ENCODE data around the gene NECAB3. TPM values are rescaled to one million over a fixed set of nuclear protein-coding genes. Genes with fewer than 3 reads are reported as not detected.

NECAB3 gene
- polyA plus RNA-seq, 1 of the 3 experiments (the other 2 are of a cell fraction): 20.1 TPM

- WGBS (ENCODE audit: low lambda C conversion rate): 92% methylated on average over 5 of the region's 5 CpGs
- Histone ChIP-seq H3K36me3 (replicated peaks in 1 of 2; ENCODE audit: control insufficient read depth in 1 of 2, insufficient read depth in 2 of 2, low read length in 1 of 2) (no peaks in the 10 kb centered on the region), H3K4me3 (ENCODE audit: low read depth in 2 of 2, low read length in 1 of 2) (no peak overlapping the region), H3K9ac (no peak overlapping the region), H4K20me1 (ENCODE audit: insufficient read depth) (peaks cover 6% of the 10 kb centered on the region; the same call in 1 of the 2 replicates), H2AFZ (ENCODE audit: low read depth) (no peak overlapping the region), H3K27ac (ENCODE audit: low read depth in 2 of 2, low read length in 1 of 2) (no peak overlapping the region), H3F3A (replicated peaks; ENCODE audit: insufficient read depth) (no peaks in the 10 kb centered on the region), H3K27me3 (ENCODE audit: insufficient read depth) (no peaks in the 10 kb centered on the region), H3K4me1 (ENCODE audit: control insufficient read depth in 1 of 2, insufficient read depth in 2 of 2, low read depth in 1 of 2, low read length in 1 of 2) (peaks cover 7 to 14% of the 10 kb centered on the region in 2 experiments; a peak in 2 of 4 replicates), H3K9me3 (no peaks in the 10 kb centered on the region), H3K9me2 (no peaks in the 10 kb centered on the region), H3K79me2 (ENCODE audit: insufficient read depth) (peaks cover 35% of the 10 kb centered on the region), H3K4me2 (no peak overlapping the region)
- CTCF ChIA-PET: interaction anchor here (1.6 to 4.3 kb wide), 3 partner anchors 13 to 51 kb away, joined by 4 to 34 read pairs (median 7); partner anchors contain the start of genes ACTL10 and ZNF341
- DNase-seq: no peak
- TF ChIP-seq FOXJ3 (CRISPR knock-in tag; IDR thresholded peaks at IDR 0.05) (no peak), GABPA (IDR thresholded peaks at IDR 0.05; ENCODE audit: low read depth) (no peak), EZH2phosphoT487 (IDR thresholded peaks at IDR 0.05; ENCODE audit: borderline replicate concordance, low read depth) (no peak), TEAD4 (IDR thresholded peaks at IDR 0.05; ENCODE audit: borderline replicate concordance, insufficient read depth) (no peak), MAX (IDR thresholded peaks at IDR 0.05; ENCODE audit: low read depth) (no peak), ELF1 (IDR thresholded peaks at IDR 0.05) (no peak), NRF1 (IDR thresholded peaks at IDR 0.05; ENCODE audit: low read depth, low read length) (no peak), SIN3A (IDR thresholded peaks at IDR 0.05; ENCODE audit: borderline replicate concordance, low read depth, low read length) (no peak), JUND (IDR thresholded peaks at IDR 0.05) (no peak), SMC3 (IDR thresholded peaks at IDR 0.05; ENCODE audit: low read depth, low read length) (no peak), TAF1 (IDR thresholded peaks at IDR 0.05; ENCODE audit: borderline replicate concordance, low read depth, low read length) (no peak)
- TF ChIP-seq, protein P1, sequence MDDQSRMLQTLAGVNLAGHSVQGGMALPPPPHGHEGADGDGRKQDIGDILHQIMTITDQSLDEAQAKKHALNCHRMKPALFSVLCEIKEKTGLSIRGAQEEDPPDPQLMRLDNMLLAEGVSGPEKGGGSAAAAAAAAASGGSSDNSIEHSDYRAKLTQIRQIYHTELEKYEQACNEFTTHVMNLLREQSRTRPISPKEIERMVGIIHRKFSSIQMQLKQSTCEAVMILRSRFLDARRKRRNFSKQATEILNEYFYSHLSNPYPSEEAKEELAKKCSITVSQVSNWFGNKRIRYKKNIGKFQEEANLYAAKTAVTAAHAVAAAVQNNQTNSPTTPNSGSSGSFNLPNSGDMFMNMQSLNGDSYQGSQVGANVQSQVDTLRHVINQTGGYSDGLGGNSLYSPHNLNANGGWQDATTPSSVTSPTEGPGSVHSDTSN (IDR thresholded peaks at IDR 0.05): no peak
- TF ChIP-seq, protein P2, sequence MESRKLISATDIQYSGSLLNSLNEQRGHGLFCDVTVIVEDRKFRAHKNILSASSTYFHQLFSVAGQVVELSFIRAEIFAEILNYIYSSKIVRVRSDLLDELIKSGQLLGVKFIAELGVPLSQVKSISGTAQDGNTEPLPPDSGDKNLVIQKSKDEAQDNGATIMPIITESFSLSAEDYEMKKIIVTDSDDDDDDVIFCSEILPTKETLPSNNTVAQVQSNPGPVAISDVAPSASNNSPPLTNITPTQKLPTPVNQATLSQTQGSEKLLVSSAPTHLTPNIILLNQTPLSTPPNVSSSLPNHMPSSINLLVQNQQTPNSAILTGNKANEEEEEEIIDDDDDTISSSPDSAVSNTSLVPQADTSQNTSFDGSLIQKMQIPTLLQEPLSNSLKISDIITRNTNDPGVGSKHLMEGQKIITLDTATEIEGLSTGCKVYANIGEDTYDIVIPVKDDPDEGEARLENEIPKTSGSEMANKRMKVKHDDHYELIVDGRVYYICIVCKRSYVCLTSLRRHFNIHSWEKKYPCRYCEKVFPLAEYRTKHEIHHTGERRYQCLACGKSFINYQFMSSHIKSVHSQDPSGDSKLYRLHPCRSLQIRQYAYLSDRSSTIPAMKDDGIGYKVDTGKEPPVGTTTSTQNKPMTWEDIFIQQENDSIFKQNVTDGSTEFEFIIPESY (IDR thresholded peaks at IDR 0.05; ENCODE audit: borderline replicate concordance, low read depth): no peak
- TF ChIP-seq, protein P3, sequence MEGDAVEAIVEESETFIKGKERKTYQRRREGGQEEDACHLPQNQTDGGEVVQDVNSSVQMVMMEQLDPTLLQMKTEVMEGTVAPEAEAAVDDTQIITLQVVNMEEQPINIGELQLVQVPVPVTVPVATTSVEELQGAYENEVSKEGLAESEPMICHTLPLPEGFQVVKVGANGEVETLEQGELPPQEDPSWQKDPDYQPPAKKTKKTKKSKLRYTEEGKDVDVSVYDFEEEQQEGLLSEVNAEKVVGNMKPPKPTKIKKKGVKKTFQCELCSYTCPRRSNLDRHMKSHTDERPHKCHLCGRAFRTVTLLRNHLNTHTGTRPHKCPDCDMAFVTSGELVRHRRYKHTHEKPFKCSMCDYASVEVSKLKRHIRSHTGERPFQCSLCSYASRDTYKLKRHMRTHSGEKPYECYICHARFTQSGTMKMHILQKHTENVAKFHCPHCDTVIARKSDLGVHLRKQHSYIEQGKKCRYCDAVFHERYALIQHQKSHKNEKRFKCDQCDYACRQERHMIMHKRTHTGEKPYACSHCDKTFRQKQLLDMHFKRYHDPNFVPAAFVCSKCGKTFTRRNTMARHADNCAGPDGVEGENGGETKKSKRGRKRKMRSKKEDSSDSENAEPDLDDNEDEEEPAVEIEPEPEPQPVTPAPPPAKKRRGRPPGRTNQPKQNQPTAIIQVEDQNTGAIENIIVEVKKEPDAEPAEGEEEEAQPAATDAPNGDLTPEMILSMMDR (IDR thresholded peaks at IDR 0.05): no peak
- TF ChIP-seq, protein P4, sequence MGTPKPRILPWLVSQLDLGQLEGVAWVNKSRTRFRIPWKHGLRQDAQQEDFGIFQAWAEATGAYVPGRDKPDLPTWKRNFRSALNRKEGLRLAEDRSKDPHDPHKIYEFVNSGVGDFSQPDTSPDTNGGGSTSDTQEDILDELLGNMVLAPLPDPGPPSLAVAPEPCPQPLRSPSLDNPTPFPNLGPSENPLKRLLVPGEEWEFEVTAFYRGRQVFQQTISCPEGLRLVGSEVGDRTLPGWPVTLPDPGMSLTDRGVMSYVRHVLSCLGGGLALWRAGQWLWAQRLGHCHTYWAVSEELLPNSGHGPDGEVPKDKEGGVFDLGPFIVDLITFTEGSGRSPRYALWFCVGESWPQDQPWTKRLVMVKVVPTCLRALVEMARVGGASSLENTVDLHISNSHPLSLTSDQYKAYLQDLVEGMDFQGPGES (IDR thresholded peaks at IDR 0.05; ENCODE audit: low read depth, low read length): no peak
- POLR2A ChIA-PET: no interaction called here
These were observed 7.1 kb upstream of the NECAB3 start for GRCh38 chr20:33681288-33681687.
